Measurements from ENCODE around the gene ACOT13.
"Not testable (repeated sequence)": the region's sequence is repeated elsewhere in the genome, so short reads cannot be mapped to it uniquely, and the experiment has no call there.

The ACOT13 gene

GRCh38 chr6:24730653-24731052 lies 63.8 kb downstream of the ACOT13 start:
- DNase-seq (ENCODE audit: low read depth in 2 of 2), result not testable (repeated sequence)

GRCh38 chr6:24731456-24732134 lies 64.7 kb downstream of the ACOT13 start:
- DNase-seq (ENCODE audit: low read depth in 2 of 2), result not testable (repeated sequence)

DNA sequence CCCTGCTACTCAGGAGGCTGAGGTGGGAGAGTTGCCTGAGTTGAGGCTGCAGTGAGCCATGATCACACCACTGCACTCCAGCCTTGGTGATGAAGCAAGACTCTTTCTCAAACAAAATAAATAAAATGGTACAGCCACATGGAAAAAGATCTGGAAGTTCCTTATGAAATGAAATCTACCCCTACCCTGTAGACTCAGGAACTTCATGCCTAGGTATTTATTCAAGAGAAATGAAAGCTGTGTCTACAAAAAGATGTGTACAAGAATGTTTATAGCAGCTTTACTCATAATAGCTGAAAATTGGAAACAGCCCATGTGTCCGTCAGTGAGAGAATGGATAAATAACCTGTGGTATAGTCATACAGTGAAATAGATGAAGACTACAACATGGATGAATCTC lies 67.3 kb downstream of the ACOT13 start:
- no peak for DNase-seq (ENCODE audit: low read depth in 2 of 2)

- DNase-seq (ENCODE audit: low read depth in 2 of 2), result not testable (repeated sequence)
These were observed 67.8 kb downstream of the ACOT13 start for GRCh38 chr6:24734710-24735109.

GRCh38 chr6:24738741-24739140 lies 71.9 kb downstream of the ACOT13 start:
- no peak for DNase-seq (ENCODE audit: low read depth in 2 of 2)

GRCh38 chr6:24740861-24741260 lies 74.0 kb downstream of the ACOT13 start:
- no peak for DNase-seq (ENCODE audit: low read depth in 2 of 2)

DNA sequence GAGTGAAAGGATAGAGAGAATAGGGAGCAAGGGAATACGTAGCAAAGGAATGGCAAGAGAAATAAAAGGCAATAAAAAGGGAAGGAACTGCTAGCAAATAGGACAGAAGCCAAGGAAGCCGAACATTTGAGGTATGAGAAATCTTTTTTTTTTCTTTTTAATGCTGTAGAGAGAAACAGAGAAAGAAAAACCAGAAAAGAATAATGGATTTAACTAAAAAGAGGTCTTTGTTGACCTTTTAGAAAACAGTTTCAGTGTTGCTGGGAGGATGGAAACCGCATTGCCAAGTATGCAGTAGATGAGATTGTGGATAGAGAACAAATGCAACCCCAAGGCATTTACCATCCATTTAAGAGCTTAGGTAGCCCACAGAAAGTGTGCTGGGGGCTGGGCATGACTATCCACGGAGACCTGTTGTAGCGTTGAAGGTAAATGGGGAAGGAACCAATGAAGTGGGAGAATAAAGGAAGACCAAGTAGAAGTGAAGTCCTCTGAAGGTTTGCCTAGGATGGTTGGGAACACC lies 75.4 kb downstream of the ACOT13 start:
- no peak for DNase-seq (ENCODE audit: low read depth in 2 of 2)

GRCh38 chr6:24743265-24743943 lies 76.5 kb downstream of the ACOT13 start:
- peak; percentile 15 to 18 for DNase-seq (ENCODE audit: low read depth in 2 of 2)

DNA sequence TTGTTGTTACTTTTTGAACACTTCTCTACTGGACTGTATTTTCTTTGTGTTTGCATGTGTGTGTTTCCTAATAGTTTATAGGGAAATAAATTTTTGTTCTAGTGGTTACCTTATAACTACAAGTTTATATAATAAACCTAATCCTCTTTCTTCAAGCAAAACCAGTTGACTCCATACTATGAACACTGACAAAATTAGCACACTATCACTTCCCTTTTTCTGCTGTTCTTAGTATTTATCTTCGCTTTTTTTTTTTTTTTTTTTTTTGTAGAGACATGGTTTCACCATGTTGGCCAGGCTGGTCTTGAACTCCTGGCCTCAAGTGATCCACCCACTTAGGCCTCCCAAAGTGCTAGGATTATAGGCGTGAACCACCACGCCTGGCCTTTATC lies 77.1 kb downstream of the ACOT13 start:
- DNase-seq (ENCODE audit: low read depth in 2 of 2), result no peak

- DNase-seq (ENCODE audit: low read depth in 2 of 2), result no peak
These were observed 78.0 kb downstream of the ACOT13 start for GRCh38 chr6:24744911-24745310.

DNA sequence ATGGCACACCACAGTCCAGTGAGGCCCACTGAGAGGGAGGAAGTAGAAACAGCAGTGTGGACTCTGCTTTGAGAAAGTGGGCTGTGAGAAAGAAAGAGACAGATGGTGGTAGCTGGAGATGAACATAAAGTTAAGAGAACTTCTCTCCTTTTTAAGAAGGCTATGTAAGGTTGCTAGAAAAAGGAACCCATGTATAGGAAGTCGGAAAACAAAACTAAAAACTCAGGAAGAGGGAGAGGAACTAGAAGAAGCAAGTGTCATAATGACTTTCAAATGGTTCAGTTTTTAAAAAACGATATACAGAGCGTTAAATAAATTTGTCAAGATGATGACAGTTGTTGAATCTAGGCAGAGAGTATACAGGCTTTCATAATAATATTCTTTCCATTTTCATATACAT lies 82.4 kb downstream of the ACOT13 start:
- DNase-seq (ENCODE audit: low read depth in 2 of 2), result no peak

DNA sequence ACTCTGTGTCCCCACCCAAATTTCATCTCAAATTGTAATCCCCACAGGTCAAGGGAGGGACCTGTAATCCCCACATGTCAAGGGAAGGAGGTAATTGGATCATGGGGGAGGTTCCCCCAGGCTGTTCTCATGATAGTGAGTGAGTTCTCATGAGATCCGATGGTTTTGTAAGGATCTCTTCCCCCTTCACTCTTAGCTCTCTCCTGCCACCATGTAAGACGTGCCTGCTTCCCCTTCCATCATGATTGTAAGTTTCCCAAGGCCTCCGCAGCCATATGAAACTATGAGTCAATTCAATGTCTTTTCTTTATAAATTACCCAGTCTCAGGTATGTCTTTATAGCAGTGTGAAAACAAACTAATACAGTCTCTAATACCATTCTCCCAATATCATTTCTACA lies 84.0 kb downstream of the ACOT13 start:
- not testable (repeated sequence) for DNase-seq (ENCODE audit: low read depth in 2 of 2)

DNA sequence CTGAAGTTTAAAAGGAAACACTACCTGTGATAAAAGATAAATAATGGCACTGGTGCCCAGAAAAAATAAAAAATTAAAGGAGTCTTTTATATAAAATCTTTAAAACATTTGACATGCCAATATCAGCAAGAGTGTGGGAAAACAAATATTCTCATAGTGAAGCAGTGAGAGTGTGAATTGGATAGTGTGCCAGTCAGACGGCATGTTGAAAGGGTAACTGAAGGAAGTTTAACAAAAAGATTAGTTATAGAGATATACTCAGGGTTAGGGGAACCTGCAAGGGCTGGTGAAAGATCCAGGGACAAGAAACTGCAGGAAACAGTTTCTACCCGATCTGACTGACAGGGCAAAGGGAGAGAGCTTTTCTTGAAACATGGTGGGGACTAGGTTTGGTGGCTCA lies 85.6 kb downstream of the ACOT13 start:
- DNase-seq (ENCODE audit: low read depth in 2 of 2), result no peak

DNA sequence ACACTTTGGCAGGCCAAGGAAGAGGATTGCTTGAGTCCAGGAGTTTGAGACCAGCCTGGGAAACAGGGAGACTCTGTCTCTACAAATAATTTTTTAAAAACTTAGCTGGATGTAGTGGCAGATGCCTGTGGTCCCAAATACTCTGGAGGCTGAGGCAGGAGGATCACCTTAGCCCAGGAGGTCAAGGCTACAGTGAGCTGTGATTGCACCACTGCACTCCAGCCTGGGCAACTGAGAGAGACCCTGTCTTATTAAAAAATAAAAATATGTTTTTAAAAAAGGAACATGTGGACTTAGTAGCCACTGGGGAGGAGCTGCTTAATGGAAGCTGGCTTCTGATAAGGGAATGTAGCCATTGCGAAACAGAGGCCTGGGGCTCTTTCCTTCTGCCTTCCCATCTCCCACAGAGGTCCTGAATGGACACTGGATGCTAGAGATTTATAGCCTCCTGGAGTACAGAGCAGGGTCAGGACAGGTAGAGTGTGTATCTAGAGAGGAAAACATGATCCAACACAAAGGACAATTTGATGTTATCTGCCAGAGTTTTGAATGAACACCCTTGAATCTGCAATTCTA lies 86.1 kb downstream of the ACOT13 start:
- DNase-seq (ENCODE audit: low read depth in 2 of 2), result no peak

- no peak for DNase-seq (ENCODE audit: low read depth in 2 of 2)
These were observed 86.7 kb downstream of the ACOT13 start for GRCh38 chr6:24753545-24753944.

- DNase-seq (ENCODE audit: low read depth in 2 of 2), result not testable (repeated sequence)
These were observed 87.5 kb downstream of the ACOT13 start for GRCh38 chr6:24754378-24754777.

Measured in stimulated activated CD4-positive, alpha-beta T cell treated with anti-CD3 and anti-CD28 coated beads, Interleukin-15, amount 100 ng/mL, for 48 hours (primary cell).